Activated naive CD8-positive, alpha-beta T cell treated with anti-CD3 and anti-CD28 coated beads, Interleukin-2, amount 10 ng/mL, durations not matched to agents 7 days and 5 days (primary cell): Measurements from ENCODE around the gene KCNJ4. TPM values are rescaled to one million over a fixed set of nuclear protein-coding genes. Genes with fewer than 3 reads are reported as not detected.
A peak's percentile ranks its signal among the peaks of the same experiment; 100 is the strongest.

Experiments used
- ATAC-seq: fragments of 150-1000 bp; cut with Tn5 transposase; one replicate; pipeline ENCODE4 v1.10.0; 2021; ENCODE audit warnings: low read depth, moderate library complexity
- POLR2A ChIA-PET: fragments of 350-600 bp; sonication (Branson Sonifier 250); formaldehyde crosslinking; loops from one replicate; lab custom pipeline; 2021; ENCODE audit warnings: antibody characterized with exemption; lab: Charles Lee
- DNase-seq: peaks from one replicate; pipeline ENCODE4 v3.0.0; 2021
- H3K27ac Mint-ChIP-seq: one replicate; pipeline ENCODE4 v1.8.0; 2022; ENCODE audit warnings: mild to moderate bottlenecking, mixed read lengths
- H3K27me3 Mint-ChIP-seq: one replicate; pipeline ENCODE4 v1.8.0; 2022; ENCODE audit warnings: mild to moderate bottlenecking, moderate library complexity, mixed read lengths
- H3K36me3 Mint-ChIP-seq: one replicate; pipeline ENCODE4 v1.8.0; 2021; ENCODE audit warnings: mild to moderate bottlenecking, mixed read lengths
- H3K4me1 Mint-ChIP-seq: one replicate; pipeline ENCODE4 v1.8.0; 2021; ENCODE audit warnings: mixed read lengths
- H3K4me3 Mint-ChIP-seq: one replicate; pipeline ENCODE4 v1.8.0; 2022; ENCODE audit warnings: mild to moderate bottlenecking, moderate library complexity, mixed read lengths
- H3K9me3 Mint-ChIP-seq: one replicate; pipeline ENCODE4 v1.8.0; 2021; ENCODE audit warnings: mixed read lengths
- total RNA-seq, 2 experiments: library from RNA; stranded (reverse); gene quantifications; one replicate each; pipeline ENCODE4 v1.2.3, GENCODE V29; 2021

Gene KCNJ4
- not detected for total RNA-seq

- Mint-ChIP-seq H3K4me1 (peaks cover 4% of the 10 kb centered on the region), H3K9me3 (no peaks in the 10 kb centered on the region), H3K4me3 (peak within 1 kb of the TSS; percentile 75), H3K27ac (no peak within 1 kb of the TSS), H3K36me3 (peaks cover 3% of the 10 kb centered on the region), H3K27me3 (peaks cover 75% of the 10 kb centered on the region)
- no peak for DNase-seq
- no peak for ATAC-seq
- POLR2A ChIA-PET, result no interaction called here
Observed at GRCh38 chr22:38455076-38455529, at the start of gene KCNJ4. Gene KCNJ4, minus strand, starts transcription at chr22:38455199. Its CDS starts 27,067 bp downstream, at chr22:38428132.

DNA sequence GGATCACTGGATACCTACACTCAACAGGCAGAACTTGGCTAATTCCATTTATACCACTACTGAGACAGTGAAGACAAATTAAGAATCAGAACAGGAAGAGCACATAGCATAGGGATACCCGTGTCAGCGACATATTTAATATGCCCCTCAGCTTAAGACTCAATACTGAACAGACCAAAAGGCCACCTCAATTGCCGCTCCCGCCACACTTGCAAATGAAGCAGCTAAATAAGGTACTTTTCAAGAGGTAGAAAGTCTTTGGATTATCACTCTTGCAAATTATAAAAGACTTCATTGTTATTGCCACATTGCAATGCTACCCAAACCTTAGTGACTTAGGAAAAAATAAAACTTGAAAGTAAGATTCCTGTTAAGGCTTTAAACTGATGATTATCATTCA, 48.0 kb upstream of the KCNJ4 start:
- DNase-seq (no peak), ATAC-seq (no peak)
- H3K36me3 Mint-ChIP-seq, result peaks cover 58% of the 10 kb centered on the region
- H3K4me3 Mint-ChIP-seq, result peak overlapping the region; percentile 98
- peaks cover 50% of the 10 kb centered on the region for H3K4me1 Mint-ChIP-seq
- no peaks in the 10 kb centered on the region for H3K27me3 Mint-ChIP-seq
- H3K9me3 Mint-ChIP-seq, result no peaks in the 10 kb centered on the region
- POLR2A ChIA-PET, result interaction anchor here (0.7 to 1.1 kb wide), 2 partner anchors 21 to 68 kb away, joined by 3 to 4 read pairs; no protein-coding TSS in a partner anchor
- peak overlapping the region; percentile 69 for H3K27ac Mint-ChIP-seq

DNA sequence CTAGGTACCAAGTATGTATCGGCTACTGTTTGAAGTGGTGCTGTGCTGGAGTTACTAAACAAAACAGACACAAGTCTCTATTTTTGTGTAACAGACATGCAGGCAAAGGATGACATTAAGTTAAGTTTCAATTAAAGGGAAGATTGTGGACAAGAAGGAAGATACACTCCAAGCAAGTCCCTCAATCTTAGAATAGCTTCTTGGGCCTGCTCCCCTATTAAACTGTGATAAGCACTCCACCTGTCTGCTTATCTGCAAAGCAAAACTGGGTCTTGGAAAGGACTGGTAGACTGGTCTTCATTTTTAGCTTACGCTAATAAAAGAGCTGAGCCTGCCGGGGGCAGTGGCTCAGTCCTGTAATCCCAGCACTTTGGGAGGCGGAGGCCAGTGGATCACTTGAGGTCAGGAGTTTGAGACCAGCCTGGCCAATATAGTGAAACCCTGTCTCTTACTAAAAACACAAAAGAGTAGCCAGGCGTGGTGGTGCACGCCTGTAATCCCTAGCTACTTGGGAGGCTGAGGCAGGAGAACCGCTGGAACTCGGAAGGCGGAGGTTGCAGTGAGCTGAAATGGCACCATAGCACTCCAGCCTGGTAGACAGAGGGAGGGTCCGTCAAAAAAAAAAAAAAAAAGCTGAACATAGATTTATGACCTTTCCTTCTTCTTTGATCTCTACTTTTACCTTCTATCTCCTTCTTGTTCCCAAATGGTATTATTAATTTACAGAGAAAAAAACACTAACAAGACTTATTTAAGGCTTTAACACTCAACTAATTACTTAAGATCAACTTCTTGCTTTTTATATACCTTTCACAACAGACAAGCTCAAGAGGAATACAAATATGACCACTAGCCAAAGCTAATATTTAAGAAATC, 47.0 kb upstream of the KCNJ4 start:
- no peak for DNase-seq
- Mint-ChIP-seq H3K4me1 (peaks cover 51% of the 10 kb centered on the region), H3K27me3 (no peaks in the 10 kb centered on the region), H3K36me3 (peaks cover 61% of the 10 kb centered on the region), H3K4me3 (peak overlapping the region; percentile 98), H3K27ac (peak overlapping the region; percentile 34), H3K9me3 (no peaks in the 10 kb centered on the region)
- no peak for ATAC-seq
- POLR2A ChIA-PET, result interaction anchor here (0.7 to 1.1 kb wide), 3 partner anchors 16 to 69 kb away, joined by 3 to 5 read pairs (median 4); no protein-coding TSS in a partner anchor

DNA sequence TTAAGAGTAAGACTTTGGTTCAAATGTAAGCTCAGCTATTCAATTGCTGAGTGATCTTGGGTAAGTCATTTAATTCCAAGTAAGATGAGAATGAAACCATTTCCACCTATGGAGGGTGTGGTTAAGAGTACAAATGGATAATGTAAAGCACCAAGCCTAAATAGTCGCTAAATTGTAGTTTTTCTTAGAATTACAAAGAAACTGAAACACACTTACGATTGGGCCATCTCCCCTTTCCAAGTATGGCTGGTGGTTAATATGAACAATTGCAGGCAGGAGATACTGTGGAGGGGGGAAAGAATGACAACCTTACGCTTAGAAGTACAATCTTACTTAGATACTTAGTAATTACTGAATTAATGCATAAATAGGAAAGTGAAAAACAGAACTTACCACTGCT, 42.9 kb upstream of the KCNJ4 start:
- H3K27ac Mint-ChIP-seq, result no peak overlapping the region
- no peaks in the 10 kb centered on the region for H3K27me3 Mint-ChIP-seq
- peaks cover 53% of the 10 kb centered on the region for H3K4me1 Mint-ChIP-seq
- H3K4me3 Mint-ChIP-seq, result no peak overlapping the region
- DNase-seq, result no peak
- H3K9me3 Mint-ChIP-seq, result no peaks in the 10 kb centered on the region
- POLR2A ChIA-PET, result interaction anchor here (1.5 kb wide), 1 partner anchor 8 kb away, joined by 6 read pairs; no protein-coding TSS in a partner anchor
- ATAC-seq, result no peak
- peaks cover 60% of the 10 kb centered on the region for H3K36me3 Mint-ChIP-seq

- no peak for DNase-seq
- POLR2A ChIA-PET, result interaction anchor here (0.7 to 1.5 kb wide), 3 partner anchors 9 to 536 kb away, joined by 3 to 4 read pairs (median 3); no protein-coding TSS in a partner anchor
- Mint-ChIP-seq H3K4me3 (no peak overlapping the region), H3K27ac (no peak overlapping the region), H3K27me3 (no peaks in the 10 kb centered on the region), H3K36me3 (peaks cover 56% of the 10 kb centered on the region), H3K9me3 (no peaks in the 10 kb centered on the region), H3K4me1 (peaks cover 51% of the 10 kb centered on the region)
- no peak for ATAC-seq
Observed at GRCh38 chr22:38494939-38495338, 39.9 kb upstream of the KCNJ4 start.

- H3K9me3 Mint-ChIP-seq, result no peaks in the 10 kb centered on the region
- H3K36me3 Mint-ChIP-seq, result peaks cover 58% of the 10 kb centered on the region
- no peaks in the 10 kb centered on the region for H3K27me3 Mint-ChIP-seq
- peaks cover 54% of the 10 kb centered on the region for H3K4me1 Mint-ChIP-seq
- H3K4me3 Mint-ChIP-seq, result no peak overlapping the region
- DNase-seq (no peak), ATAC-seq (no peak)
- H3K27ac Mint-ChIP-seq, result no peak overlapping the region
- POLR2A ChIA-PET, result interaction anchor here (0.7 to 1.5 kb wide), 3 partner anchors 9 to 535 kb away, joined by 3 to 4 read pairs (median 3); no protein-coding TSS in a partner anchor
Observed at GRCh38 chr22:38494498-38494897, 39.5 kb upstream of the KCNJ4 start.

GRCh38 chr22:38491707-38492348, 36.8 kb upstream of the KCNJ4 start:
- H3K27me3 Mint-ChIP-seq, result no peaks in the 10 kb centered on the region
- H3K9me3 Mint-ChIP-seq, result no peaks in the 10 kb centered on the region
- POLR2A ChIA-PET, result interaction anchor here (0.6 to 0.9 kb wide), 3 partner anchors 8 to 79 kb away, joined by 3 to 4 read pairs (median 3); partner anchors contain the start of gene DMC1
- H3K36me3 Mint-ChIP-seq, result peaks cover 51% of the 10 kb centered on the region
- ATAC-seq (no peak), DNase-seq (no peak)
- H3K27ac Mint-ChIP-seq, result no peak overlapping the region
- H3K4me1 Mint-ChIP-seq, result peaks cover 49% of the 10 kb centered on the region
- H3K4me3 Mint-ChIP-seq, result no peak overlapping the region

DNA sequence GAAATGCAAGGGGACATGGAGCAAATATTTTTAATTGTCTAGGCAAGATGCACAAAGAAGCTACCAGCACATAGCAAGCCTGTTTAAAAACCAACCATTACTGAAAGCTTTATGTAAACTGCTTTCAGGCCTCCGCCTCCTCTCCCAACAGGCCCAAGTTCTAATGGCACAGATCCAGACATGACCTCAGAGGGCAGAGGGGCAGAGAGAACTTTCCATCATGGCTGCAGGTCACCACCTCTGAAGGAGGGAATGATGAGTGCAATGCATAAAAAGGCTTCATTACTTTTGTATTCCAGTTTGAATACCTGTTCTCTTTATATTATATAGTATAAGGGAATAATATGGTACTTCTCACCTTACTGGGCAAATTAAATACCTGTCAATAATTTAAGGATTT, 35.9 kb upstream of the KCNJ4 start:
- peaks cover 55% of the 10 kb centered on the region for H3K36me3 Mint-ChIP-seq
- no peaks in the 10 kb centered on the region for H3K27me3 Mint-ChIP-seq
- H3K4me1 Mint-ChIP-seq, result peaks cover 52% of the 10 kb centered on the region
- no peaks in the 10 kb centered on the region for H3K9me3 Mint-ChIP-seq
- POLR2A ChIA-PET, result interaction anchor here (0.6 to 1.8 kb wide), 5 partner anchors 8 to 41 kb away, joined by 3 to 6 read pairs (median 3); no protein-coding TSS in a partner anchor
- ATAC-seq, result no peak
- no peak overlapping the region for H3K4me3 Mint-ChIP-seq
- no peak for DNase-seq
- peak overlapping the region; percentile 77 for H3K27ac Mint-ChIP-seq

DNA sequence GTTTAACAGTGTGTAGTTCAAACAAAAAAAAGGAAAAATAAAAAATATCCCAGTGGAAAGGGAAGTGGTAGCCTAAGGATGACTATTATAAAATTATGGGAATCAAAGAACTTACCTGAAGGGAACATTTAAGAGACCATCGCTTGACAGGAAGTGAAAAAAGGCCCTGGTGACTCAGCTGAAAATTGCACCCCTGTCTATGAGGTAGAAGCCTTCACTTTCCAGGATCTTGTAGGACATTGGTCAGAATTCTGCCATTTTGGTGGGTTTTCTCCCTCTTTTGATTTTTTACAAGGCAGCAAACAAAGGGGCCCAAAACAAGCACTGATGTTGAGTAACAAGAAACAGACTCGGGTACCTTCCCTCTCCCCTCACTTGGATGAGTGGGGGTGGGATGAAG, 35.5 kb upstream of the KCNJ4 start:
- Mint-ChIP-seq H3K27ac (peak overlapping the region; percentile 77), H3K36me3 (peaks cover 57% of the 10 kb centered on the region), H3K9me3 (no peaks in the 10 kb centered on the region), H3K27me3 (no peaks in the 10 kb centered on the region), H3K4me3 (no peak overlapping the region), H3K4me1 (peaks cover 53% of the 10 kb centered on the region)
- DNase-seq (no peak), ATAC-seq (no peak)
- POLR2A ChIA-PET, result interaction anchor here (1.0 to 1.8 kb wide), 6 partner anchors 8 to 81 kb away, joined by 3 to 6 read pairs (median 4); no protein-coding TSS in a partner anchor

DNA sequence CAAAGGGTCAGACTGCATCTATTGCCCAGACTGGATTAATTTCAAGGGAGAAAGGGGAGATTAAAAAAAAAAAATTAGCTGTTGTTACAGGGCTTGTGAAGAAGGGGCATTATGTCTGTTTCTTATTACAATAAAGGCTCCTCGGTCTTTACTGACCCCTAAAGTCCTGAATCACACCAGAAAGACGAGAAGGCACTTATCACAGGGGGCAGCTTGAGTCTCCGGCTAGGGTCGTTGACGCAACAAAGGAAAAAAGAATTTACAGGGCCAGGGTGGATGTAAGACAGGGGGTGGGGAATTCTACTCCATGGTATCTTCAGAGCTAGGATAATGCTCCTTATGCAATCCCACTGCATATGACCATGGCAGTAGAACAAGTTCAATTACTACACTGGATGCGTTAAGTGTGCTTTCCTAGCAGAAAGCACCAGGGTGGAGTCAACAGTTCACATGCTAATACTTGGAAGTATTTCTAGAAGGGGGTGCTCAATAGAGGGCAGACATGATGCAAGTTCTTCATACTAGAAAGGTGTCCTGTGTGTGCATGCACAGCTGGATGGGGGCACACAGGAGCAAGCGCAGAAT, 34.7 kb upstream of the KCNJ4 start:
- ATAC-seq, result no peak

GRCh38 chr22:38489142-38489541, 34.1 kb upstream of the KCNJ4 start:
- H3K27me3 Mint-ChIP-seq, result no peaks in the 10 kb centered on the region
- no peak overlapping the region for H3K4me3 Mint-ChIP-seq
- H3K36me3 Mint-ChIP-seq, result peaks cover 57% of the 10 kb centered on the region
- POLR2A ChIA-PET, result interaction anchor here (1.6 kb wide), 1 partner anchor 82 kb away, joined by 4 read pairs; no protein-coding TSS in a partner anchor
- no peak overlapping the region for H3K27ac Mint-ChIP-seq
- peaks cover 48% of the 10 kb centered on the region for H3K4me1 Mint-ChIP-seq
- no peak for ATAC-seq
- DNase-seq, result no peak
- H3K9me3 Mint-ChIP-seq, result no peaks in the 10 kb centered on the region

More for the DNA sequence above, 34.7 kb upstream of the KCNJ4 start:
- H3K9me3 Mint-ChIP-seq, result no peaks in the 10 kb centered on the region
- H3K4me3 Mint-ChIP-seq, result no peak overlapping the region
- no peak for DNase-seq
- peak overlapping the region; percentile 15 for H3K27ac Mint-ChIP-seq
- H3K4me1 Mint-ChIP-seq, result peaks cover 50% of the 10 kb centered on the region
- peaks cover 57% of the 10 kb centered on the region for H3K36me3 Mint-ChIP-seq
- POLR2A ChIA-PET, result interaction anchor here (1.1 to 1.8 kb wide), 4 partner anchors 8 to 81 kb away, joined by 3 to 6 read pairs (median 4); no protein-coding TSS in a partner anchor
- no peaks in the 10 kb centered on the region for H3K27me3 Mint-ChIP-seq

DNA sequence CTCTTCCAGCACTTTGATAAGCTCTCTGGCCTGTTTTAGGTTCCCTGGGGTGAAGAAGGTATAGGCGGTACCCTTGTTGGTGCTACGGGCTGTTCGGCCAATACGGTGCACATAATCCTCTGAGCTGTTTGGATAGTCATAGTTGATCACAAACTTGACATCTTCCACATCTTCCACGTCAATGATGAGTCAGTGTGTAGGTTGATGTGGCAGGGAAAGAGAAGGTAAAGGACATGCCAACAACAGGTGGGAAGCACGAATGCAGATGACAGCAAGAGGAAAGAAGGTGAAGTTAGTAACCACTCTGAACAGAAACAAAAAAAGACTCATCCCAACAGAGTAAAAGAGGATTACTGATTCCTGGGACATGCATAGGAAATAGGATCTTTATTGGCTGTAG, 32.9 kb upstream of the KCNJ4 start:
- peak; percentile 10 for ATAC-seq
- Mint-ChIP-seq H3K36me3 (peaks cover 55% of the 10 kb centered on the region), H3K27ac (peak overlapping the region; percentile 60)

More for the DNA sequence above, 32.9 kb upstream of the KCNJ4 start:
- H3K4me3 Mint-ChIP-seq, result no peak overlapping the region
- no peaks in the 10 kb centered on the region for H3K9me3 Mint-ChIP-seq
- no peaks in the 10 kb centered on the region for H3K27me3 Mint-ChIP-seq
- no peak for DNase-seq
- POLR2A ChIA-PET, result interaction anchor here (0.6 to 1.4 kb wide), 2 partner anchors 11 to 30 kb away, joined by 3 to 5 read pairs; no protein-coding TSS in a partner anchor
- peaks cover 45% of the 10 kb centered on the region for H3K4me1 Mint-ChIP-seq
